HG03558 (cell line): ENCODE data around the gene LBHD2.

Experiments
- ATAC-seq: cut with Tn5 transposase; IDR thresholded peaks from one replicate; pipeline ENCODE4 v1.9.1; 2021; ENCODE audit warnings: moderate number of reproducible peaks; ENCODE audit not compliant: unreplicated experiment; ENCODE audit errors: extremely low read depth

Gene LBHD2

DNA sequence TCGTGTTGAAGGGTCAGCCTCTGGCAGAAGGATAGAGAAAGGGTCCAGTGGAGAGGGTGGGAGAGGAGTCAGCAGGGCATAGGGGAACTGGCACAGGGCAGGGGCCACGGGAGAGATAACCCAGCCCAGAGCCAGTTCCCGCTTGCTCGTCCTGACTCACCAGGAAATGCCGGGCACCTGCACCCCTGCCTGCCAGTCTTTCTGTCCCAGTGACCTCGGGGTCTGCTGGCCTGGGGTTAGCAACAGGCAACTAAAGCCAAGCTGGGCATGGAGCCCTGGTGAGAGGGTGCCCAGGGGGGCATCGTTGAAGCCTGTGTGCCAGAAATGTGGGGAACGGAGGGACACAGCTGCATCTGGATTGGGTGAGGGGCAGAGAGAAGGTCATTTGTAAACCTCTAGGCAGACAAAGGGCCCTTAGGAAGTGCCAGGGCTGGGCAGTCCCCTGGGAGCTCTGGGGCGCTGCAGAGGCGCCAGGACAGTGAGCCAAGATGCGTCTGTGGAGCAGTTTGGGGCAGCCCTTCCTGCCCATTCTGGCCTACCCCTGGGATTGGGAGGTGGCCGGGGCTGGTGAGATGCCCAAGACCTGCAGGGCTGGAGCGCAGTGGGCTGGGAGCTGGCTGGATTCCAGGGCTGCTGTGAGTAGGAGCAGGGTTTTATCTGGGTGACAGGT lies 44.8 kb downstream of the LBHD2 start:
- ATAC-seq = no peak

GRCh38 chr14:103129301-103130016 lies 45.4 kb downstream of the LBHD2 start:
- ATAC-seq = no peak

DNA sequence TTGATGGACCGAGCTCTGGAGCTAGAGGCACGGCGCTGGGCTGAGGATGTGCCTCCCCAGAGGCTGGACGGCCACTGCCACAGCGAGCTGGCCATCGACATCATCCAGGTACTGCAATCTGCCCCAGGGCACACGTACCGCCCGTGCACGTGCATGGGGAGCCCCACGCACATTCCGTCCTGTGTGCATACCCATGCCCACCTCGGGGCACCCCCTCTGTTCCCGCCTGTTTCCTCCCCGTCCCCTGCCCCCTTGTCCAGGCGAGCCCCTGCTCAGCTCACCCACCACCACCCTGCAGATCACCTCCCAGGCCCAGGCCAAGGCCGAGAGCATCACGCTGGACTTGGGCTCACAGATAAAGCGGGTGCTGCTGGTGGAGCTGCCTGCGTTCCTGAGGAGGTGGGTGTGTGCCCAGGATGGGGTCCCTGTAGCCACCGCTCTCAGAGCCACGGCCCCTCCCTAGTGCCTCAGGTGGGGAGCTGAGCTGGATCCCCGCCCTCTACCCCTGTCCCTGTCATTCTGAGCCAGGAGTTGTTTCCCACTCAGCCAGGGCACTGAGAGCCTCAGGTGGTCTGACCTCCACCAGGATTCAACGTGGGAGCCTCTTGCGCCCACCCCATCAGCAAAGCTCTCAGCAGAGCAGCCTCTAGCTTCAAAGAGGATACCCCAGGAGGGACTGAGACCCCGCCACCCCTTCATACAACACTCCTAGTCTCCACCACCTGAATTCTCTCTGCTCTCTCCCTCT lies 46.2 kb downstream of the LBHD2 start:
- no peak for ATAC-seq

DNA sequence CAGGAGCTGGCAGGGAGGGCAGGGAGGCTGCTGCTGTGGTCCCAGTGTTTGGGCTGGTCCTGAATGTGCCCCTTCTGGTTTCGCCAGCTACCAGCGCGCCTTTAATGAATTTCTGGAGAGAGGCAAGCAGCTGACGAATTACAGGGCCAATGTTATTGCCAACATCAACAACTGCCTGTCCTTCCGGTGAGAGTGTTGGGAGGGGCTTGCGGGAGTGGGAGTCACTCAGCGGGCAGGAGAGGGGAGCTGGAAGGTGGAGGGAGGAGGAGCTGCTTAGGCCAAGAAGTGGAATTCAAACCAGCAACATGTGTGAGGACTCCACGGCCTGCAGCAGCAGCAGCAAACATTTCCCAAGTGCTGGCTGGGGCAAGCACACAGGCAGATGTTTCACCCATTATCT lies 47.0 kb downstream of the LBHD2 start:
- no peak for ATAC-seq

- ATAC-seq = no peak
These were observed 47.6 kb downstream of the LBHD2 start for GRCh38 chr14:103131580-103131979.

GRCh38 chr14:103132381-103133209 lies 48.6 kb downstream of the LBHD2 start:
- no peak for ATAC-seq

- ATAC-seq = no peak
These were observed 49.5 kb downstream of the LBHD2 start for GRCh38 chr14:103133210-103134140.

- no peak for ATAC-seq
These were observed 50.4 kb downstream of the LBHD2 start for GRCh38 chr14:103134405-103134804.

- ATAC-seq = no peak
These were observed 50.9 kb downstream of the LBHD2 start for GRCh38 chr14:103134919-103135318.

GRCh38 chr14:103135333-103136260 lies 51.6 kb downstream of the LBHD2 start:
- ATAC-seq = no peak

- no peak for ATAC-seq
These were observed 52.6 kb downstream of the LBHD2 start for GRCh38 chr14:103136388-103137271.

DNA sequence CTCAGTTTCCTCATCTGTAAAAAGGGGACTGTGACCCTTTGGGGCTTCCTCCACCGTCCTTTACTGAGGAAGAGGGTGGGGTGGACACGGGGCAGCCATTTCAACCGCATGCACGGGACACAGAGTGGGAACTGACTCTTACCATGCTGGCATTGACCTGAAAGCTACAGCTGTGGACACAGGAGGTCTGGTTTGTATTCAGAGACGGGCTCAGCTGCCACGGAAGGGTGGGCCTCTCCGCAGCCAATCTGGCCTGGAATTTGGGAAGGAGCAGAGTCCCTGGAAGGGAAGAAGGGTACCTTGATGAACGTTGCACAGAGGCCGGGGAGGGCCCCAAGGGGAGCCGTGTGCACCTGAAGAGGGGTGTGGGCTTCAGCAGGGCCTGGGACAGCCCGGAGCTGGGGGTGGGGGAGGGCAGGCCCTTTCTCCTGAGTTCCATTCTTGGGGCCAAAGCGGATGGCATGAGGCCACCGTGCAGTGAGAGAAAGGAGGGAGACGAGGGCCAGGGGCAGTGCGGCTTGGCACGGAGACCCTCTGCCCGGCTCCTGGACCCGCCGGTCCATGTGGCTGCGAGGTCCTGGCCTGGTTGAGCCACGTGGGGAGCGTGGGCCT lies 53.8 kb downstream of the LBHD2 start:
- ATAC-seq = no peak

DNA sequence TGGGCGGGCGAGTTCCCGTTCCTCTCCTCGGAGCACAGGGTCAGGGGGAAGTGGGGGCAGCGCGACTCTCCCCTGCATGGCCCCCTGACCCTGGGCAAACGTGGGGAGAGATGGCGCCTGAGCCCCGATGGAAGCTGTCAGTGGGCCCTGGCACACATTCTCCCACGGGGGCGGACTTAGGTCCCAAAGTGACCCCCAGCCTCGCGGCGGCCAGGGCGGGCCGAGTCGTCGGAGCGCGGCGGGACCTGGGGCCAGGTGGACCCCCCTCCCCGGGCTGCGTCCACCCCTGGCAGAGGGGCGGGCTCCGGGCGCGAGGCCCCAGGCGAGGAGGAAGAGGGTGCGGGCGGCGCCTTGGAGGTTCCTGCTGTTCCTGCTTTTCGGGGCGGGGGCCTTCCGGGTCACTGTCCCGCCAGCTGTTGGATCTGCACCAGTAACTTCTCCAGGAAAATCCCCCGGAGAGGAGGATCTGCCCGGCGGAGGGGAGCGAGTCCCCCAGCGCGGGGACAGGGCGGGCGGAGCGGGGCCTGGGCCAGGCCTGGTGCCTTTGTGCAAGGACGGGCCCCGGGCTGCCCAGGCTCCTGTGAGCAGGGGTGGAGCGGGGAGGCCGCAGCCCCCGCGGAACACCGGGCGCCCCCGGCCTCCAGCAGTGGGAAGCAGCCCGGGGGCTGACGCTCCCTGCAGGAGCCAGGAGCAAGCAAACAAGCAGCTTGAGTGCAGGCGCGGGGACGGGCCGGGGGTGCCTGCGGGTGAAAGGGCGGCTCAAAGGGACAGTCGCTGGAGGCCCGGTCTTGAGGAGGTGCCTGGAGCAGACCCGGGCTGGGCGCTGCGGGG lies 54.5 kb downstream of the LBHD2 start:
- ATAC-seq = no peak

DNA sequence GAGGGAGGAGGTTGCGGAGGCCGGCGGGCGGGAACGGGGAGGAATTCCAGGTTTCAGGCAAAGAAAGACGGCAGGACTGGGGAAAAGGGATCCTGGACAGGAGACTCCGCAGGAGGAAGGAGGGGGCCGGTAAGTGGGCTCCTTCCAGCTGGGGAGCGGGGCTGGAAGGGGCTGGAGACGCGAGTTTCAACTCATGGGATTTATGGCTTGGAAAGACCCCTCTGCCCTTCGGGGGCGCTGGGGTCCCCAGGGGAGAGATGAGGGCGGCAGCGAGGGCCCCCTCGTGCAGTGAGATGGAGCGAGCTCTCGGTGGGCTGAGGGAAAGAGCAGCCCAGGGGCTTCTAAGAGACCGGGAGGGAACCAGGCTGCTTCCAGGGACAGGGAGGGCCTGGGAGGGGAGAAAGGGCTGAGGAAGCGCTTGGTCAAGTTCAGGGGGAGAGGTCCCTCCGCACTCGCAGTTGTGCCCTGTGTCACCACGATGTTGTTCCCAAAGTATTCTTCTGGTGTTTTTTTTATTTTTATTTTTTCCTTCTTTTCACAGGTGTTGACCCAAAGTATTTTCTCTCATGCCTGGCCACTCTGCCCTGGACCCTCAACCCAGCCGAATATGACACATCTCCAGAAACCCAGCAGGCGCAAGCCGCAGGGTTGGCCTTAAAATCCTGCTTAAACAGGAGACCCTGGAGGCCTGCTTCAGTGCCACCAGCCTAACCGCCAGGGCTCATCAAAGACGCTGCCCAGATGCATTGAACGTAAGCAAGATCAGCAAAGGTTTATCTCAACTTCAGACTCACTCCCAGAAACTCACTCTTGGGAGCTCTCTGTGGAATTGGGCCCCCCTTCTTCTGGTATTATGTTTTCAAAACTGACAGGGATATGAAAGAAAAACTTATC lies 55.4 kb downstream of the LBHD2 start:
- ATAC-seq = no peak
